ENCODE results near the gene INPP5B. TPM values are rescaled to one million over a fixed set of nuclear protein-coding genes. Genes with fewer than 3 reads are reported as not detected.

Gene INPP5B
- total and polyA plus RNA-seq, 9 of the 15 experiments (the other 6 are each of a cell fraction or from before 2014, with no cell fraction given), result 14.1 to 28.7 (median 20.9) TPM

DNA sequence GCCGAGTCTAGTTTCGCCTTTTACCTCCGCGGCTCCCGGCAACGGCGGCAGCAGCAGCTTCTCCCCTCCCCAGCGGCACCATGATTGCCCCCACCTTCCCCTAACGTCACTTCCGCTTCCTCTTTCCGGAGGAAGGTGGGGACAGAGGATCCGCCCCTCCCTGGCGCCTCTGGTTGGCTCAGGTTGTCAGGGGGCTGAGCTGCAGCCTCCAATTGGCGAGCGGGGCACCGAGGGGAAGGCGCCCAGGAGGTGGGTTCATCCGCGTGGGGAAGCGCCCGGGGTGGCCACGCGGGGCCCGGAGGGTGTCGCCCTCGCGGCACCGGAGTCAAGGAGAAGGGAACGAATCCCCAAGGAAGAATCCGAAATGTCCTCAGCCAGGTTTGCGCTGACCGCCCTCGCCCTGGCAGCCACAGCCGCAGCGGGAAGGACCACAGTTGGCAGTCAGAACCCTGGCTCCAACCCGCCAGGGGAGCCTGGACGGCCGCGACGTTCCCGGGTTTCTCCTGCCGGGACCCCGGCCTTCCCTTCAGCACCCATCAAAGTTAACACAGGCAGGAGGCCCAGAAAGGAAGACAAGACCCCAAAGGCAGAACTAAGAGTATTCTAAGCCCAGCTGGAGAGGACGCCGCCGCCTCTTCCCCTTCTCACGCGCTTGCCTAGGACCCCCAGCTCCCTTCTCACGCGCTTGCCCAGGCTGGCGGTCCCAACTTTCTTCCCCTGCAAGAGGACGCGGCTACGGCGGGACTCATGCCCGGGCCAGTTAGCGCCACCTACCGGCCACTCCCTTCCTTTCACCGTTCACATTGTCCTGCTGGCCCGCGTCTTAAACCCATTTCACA, 87.1 kb downstream of the INPP5B start, which contains the start of gene MTF1 (continued):
- TF ChIP-seq CBX1 (IDR thresholded peaks at IDR 0.05; ENCODE audit: low read depth) (no peak), SIRT6 (IDR thresholded peaks at IDR 0.05; ENCODE audit: low read depth, low read length) (no peak), NRF1 (conservative IDR thresholded peaks at IDR 0.05 in 1 of 2, IDR thresholded peaks at IDR 0.05 in 1 of 2) (peak; percentile 83 to 86)
- TF ChIP-seq, protein P1, sequence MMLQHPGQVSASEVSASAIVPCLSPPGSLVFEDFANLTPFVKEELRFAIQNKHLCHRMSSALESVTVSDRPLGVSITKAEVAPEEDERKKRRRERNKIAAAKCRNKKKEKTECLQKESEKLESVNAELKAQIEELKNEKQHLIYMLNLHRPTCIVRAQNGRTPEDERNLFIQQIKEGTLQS (IDR thresholded peaks at IDR 0.05), result no peak
- TF ChIP-seq, protein P1 (CRISPR knock-in tag; conservative IDR thresholded peaks at IDR 0.05), result no peak
- TF ChIP-seq, protein P2, sequence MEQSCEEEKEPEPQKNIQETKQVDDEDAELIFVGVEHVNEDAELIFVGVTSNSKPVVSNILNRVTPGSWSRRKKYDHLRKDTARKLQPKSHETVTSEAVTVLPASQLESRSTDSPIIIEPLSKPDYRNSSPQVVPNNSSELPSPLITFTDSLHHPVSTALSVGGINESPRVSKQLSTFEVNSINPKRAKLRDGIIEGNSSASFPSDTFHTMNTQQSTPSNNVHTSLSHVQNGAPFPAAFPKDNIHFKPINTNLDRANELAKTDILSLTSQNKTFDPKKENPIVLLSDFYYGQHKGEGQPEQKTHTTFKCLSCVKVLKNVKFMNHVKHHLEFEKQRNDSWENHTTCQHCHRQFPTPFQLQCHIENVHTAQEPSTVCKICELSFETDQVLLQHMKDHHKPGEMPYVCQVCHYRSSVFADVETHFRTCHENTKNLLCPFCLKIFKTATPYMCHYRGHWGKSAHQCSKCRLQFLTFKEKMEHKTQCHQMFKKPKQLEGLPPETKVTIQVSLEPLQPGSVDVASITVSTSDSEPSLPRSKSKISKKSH (CRISPR knock-in tag; IDR thresholded peaks at IDR 0.05), result 0 out of 2 replicates have a peak, but pooled peaks have one; percentile 24
- TF ChIP-seq, protein P3, sequence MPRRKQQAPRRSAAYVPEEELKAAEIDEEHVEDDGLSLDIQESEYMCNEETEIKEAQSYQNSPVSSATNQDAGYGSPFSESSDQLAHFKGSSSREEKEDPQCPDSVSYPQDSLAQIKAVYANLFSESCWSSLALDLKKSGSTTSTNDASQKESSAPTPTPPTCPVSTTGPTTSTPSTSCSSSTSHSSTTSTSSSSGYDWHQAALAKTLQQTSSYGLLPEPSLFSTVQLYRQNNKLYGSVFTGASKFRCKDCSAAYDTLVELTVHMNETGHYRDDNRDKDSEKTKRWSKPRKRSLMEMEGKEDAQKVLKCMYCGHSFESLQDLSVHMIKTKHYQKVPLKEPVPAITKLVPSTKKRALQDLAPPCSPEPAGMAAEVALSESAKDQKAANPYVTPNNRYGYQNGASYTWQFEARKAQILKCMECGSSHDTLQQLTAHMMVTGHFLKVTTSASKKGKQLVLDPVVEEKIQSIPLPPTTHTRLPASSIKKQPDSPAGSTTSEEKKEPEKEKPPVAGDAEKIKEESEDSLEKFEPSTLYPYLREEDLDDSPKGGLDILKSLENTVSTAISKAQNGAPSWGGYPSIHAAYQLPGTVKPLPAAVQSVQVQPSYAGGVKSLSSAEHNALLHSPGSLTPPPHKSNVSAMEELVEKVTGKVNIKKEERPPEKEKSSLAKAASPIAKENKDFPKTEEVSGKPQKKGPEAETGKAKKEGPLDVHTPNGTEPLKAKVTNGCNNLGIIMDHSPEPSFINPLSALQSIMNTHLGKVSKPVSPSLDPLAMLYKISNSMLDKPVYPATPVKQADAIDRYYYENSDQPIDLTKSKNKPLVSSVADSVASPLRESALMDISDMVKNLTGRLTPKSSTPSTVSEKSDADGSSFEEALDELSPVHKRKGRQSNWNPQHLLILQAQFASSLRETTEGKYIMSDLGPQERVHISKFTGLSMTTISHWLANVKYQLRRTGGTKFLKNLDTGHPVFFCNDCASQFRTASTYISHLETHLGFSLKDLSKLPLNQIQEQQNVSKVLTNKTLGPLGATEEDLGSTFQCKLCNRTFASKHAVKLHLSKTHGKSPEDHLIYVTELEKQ (CRISPR knock-in tag; IDR thresholded peaks at IDR 0.05), result no peak
- TF ChIP-seq, protein P4, sequence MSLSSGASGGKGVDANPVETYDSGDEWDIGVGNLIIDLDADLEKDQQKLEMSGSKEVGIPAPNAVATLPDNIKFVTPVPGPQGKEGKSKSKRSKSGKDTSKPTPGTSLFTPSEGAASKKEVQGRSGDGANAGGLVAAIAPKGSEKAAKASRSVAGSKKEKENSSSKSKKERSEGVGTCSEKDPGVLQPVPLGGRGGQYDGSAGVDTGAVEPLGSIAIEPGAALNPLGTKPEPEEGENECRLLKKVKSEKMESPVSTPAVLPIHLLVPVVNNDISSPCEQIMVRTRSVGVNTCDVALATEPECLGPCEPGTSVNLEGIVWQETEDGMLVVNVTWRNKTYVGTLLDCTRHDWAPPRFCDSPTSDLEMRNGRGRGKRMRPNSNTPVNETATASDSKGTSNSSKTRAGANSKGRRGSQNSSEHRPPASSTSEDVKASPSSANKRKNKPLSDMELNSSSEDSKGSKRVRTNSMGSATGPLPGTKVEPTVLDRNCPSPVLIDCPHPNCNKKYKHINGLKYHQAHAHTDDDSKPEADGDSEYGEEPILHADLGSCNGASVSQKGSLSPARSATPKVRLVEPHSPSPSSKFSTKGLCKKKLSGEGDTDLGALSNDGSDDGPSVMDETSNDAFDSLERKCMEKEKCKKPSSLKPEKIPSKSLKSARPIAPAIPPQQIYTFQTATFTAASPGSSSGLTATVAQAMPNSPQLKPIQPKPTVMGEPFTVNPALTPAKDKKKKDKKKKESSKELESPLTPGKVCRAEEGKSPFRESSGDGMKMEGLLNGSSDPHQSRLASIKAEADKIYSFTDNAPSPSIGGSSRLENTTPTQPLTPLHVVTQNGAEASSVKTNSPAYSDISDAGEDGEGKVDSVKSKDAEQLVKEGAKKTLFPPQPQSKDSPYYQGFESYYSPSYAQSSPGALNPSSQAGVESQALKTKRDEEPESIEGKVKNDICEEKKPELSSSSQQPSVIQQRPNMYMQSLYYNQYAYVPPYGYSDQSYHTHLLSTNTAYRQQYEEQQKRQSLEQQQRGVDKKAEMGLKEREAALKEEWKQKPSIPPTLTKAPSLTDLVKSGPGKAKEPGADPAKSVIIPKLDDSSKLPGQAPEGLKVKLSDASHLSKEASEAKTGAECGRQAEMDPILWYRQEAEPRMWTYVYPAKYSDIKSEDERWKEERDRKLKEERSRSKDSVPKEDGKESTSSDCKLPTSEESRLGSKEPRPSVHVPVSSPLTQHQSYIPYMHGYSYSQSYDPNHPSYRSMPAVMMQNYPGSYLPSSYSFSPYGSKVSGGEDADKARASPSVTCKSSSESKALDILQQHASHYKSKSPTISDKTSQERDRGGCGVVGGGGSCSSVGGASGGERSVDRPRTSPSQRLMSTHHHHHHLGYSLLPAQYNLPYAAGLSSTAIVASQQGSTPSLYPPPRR (CRISPR knock-in tag; IDR thresholded peaks at IDR 0.05; ENCODE audit: borderline replicate concordance), result no peak
- TF ChIP-seq, protein P5, sequence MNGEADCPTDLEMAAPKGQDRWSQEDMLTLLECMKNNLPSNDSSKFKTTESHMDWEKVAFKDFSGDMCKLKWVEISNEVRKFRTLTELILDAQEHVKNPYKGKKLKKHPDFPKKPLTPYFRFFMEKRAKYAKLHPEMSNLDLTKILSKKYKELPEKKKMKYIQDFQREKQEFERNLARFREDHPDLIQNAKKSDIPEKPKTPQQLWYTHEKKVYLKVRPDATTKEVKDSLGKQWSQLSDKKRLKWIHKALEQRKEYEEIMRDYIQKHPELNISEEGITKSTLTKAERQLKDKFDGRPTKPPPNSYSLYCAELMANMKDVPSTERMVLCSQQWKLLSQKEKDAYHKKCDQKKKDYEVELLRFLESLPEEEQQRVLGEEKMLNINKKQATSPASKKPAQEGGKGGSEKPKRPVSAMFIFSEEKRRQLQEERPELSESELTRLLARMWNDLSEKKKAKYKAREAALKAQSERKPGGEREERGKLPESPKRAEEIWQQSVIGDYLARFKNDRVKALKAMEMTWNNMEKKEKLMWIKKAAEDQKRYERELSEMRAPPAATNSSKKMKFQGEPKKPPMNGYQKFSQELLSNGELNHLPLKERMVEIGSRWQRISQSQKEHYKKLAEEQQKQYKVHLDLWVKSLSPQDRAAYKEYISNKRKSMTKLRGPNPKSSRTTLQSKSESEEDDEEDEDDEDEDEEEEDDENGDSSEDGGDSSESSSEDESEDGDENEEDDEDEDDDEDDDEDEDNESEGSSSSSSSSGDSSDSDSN (IDR thresholded peaks at IDR 0.05; ENCODE audit: borderline replicate concordance in 1 of 2, low read depth in 2 of 2, low read length in 2 of 2), result peak; percentile 45 to 46; a peak in 3 of 4 replicates

All from K562 (cell line).